CD4-positive, alpha-beta T cell treated with Interleukin-4 for 4 hours (primary cell): ENCODE data around the gene POFUT2.

Experiments used
- DNase-seq: peaks from one replicate; pipeline ENCODE4 v3.0.0-alpha.2; 2020

Gene POFUT2

DNA sequence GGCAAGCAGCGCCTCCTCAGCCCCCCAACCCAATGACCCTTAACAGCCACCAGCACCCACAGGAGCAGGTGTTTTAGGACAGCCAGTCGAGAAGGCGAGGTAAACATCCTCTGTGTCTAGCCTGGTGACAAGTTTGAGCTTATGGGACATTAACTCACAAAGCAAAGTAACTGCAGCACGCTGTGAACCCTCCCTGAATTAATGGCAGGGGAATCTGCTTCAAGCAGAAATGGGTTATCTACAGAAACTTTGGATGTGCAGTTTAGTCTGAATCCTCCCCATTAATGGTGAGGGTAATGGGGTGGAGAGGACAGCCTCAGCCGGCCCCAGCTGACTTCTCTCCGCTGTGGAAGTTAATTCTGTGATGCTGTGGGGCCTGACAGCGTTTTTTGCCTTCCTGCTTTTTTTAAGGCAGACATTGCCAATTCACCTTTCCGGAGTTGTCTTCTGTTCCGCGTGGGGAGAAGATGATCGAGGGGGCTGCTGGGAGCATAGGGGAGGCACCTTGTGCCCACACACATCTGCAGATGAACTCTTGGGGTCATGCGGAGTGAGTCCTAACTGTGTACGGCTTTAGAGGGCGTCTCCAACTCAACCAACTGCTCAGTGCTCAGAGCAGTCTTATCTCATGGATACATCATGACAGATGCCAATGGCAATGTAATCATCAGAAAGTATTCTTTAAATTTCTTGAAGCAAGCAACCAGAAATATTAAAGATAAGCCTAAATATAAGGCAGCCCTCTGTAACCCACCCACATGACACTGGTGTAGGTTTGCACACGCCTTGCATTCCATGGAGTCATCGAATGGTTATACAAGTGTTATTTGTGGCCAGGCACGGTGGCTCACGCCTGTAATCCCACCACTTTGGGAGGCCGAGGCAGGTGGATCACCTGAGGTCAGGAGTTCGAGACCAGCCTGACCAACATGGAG is 41.0 kb downstream of the POFUT2 start:
- no peak for DNase-seq

DNA sequence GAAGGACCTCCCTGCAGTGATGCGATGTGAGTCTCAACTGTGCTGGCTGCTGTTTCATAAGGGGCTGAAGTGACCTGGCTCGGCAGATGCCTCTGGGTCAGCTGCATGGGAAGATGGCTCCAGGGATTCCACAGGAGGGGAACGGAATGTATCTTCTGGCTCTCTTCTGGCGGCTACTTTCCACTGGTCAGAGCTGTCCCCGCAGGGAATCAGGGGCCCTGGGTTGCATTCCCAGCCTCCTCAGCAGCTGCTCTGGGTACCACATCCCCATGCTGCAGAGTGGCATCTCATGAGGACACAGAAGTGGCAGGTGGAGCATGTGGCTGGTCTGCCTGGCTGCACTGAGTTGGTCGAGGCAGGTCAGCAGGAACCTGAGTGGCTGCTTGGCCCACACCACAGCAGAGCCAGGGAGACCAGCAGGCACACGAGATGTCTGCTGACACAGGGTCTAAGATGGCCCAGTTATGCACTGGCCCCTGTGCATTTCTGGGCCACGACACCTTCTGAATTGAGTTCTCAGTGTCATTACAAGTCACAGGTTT is 42.8 kb downstream of the POFUT2 start:
- no peak for DNase-seq

DNA sequence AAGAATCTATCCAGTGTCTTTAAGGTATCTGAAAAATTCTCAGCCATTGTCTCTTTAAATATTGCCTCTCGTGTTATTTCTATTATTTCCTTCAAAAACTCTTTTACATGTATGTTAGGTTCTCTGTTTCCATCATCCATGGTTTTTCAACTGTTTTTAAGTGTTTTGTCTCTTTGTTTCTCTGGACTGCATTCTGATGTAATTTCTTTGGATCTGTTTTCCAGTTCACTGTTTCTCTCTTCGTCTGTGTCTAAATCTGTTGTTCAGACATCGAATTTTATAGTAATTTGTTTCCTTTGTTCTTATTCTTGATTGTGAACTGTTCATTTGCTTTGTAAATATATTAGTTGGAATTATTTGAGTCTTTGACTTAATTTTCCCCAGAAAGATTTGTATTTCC is 44.1 kb downstream of the POFUT2 start:
- no peak for DNase-seq

DNA sequence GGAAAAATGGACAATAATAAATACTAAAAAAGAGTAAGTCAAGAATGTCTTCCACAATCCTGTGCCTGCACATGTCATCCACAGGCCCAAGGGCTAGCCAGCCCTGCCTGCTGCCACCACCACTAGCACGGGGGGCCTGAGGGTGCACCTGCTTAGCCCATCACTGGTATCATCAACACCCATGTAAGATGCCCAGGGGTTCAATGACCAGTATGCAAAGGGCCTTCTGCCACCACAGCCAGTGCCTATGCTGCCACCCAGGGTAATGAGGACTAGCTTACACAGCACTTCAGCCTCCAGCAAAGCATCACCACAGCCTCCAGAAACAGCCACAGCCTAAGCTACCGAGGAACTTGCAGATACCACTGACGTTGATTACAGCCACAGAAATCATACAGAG is 46.3 kb downstream of the POFUT2 start:
- no peak for DNase-seq

DNA sequence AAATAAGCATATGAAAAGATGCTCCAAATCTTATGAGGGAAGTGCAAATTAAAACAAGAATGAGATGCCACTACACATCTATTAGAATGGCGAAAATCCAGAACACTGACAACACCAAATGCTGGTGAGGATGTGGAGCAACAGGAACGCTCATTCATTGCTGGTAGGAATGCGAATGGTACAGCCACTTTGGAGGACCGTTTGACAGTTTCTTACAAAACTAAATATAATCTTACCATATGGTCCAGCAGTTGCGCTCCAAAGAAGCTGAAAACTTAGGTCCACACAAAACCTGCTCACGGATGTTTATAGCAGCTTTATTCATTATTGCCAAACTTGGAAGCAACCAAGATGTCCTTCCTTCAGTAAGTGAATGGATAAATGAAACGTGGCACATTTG is 50.3 kb downstream of the POFUT2 start:
- DNase-seq, result no peak

DNA sequence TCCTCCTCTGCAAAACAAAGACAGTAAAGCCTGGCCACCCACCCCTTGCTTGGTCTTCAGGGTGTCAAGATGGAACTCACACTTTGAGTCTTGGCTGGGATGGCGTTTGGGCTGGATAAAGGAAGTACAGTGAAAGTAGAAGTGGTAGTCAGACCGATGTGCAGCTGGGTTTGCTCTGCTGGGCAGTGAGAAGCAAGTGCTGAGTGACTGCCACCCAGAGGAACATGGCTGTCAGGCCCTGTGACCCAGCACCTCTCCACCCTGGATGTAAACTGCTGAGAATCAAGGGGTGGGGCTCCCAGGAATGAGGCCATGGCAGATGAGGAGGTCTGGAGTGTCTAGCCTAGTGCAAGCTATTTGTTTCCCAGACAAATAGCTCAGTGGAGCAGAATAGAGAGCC is 51.2 kb downstream of the POFUT2 start:
- peak; percentile 13 for DNase-seq

DNA sequence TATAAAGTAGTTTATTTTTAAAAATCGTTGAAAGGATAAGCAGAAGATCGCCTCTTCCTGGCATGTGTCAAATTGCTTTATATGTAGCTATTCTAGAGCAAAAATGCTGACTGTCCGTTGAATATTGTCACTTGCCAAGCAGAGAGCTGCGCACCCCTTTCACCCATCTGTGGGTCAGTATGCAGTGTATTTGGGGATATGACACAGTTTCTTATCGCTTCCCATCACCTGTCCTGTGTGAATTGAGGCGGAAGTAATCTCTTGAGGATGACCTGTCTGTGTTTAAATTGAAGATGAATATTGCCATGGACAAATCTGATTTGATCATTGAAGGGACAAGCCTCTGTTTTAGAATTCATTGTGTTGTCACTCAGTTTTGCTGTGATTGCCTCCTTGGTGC is 52.2 kb downstream of the POFUT2 start:
- no peak for DNase-seq

DNA sequence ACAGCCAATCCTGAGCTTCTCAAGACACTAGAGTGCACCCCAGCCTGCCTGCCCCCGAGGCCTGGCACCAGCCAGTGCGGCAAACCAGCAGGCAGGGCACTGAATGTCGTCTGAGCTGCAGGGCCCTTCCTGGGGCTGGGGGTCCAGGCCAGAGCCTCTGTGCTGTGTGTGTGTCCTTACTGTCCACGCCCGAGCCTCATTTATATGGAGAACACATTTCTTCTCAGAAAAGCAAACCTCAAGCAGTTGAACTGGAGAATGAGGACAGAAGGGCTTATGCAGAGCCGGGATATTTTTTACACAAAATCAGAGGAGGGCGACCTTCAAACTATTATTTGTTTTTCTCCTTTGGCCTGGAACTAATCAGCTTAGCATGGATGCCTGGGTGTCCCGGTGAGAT is 52.7 kb downstream of the POFUT2 start:
- no peak for DNase-seq

DNA sequence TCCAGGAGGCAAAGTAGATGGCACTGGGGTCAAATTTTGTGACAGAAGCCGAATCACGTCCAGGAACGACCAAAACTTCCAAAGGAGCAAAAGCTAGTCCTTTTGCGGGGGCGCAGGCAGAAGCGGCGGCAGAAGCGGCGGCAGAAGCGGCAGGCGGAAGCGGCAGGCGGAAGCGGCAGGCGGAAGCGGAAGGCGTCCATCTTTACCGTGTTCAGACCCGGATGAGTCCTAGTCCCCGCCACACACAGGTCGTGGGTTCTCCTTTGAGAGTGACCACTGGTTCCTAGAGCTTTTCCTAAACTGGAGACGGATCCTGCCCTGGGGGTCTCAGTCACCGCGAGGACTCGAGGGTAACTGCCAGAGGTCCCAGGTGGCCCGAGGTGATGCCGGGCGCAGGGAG is 53.6 kb downstream of the POFUT2 start:
- no peak for DNase-seq

DNA sequence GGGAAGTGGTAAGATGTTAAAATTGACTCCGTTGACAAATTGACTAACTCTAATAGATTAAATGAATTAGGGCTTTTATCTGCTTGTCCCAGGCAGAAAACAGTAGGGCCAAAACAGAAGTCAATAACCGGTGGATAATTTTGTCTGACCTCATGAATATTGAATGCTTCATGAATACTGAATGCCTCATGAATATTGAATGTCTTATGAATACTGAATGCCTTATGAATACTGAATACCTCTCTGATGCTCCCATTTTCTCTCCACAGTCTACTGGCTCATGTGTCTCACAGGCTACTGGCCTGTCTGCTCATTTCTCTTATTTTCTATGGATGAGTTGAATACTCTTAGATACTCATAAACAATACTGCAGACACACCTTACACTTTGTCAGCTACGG is 56.0 kb downstream of the POFUT2 start:
- no peak for DNase-seq

DNA sequence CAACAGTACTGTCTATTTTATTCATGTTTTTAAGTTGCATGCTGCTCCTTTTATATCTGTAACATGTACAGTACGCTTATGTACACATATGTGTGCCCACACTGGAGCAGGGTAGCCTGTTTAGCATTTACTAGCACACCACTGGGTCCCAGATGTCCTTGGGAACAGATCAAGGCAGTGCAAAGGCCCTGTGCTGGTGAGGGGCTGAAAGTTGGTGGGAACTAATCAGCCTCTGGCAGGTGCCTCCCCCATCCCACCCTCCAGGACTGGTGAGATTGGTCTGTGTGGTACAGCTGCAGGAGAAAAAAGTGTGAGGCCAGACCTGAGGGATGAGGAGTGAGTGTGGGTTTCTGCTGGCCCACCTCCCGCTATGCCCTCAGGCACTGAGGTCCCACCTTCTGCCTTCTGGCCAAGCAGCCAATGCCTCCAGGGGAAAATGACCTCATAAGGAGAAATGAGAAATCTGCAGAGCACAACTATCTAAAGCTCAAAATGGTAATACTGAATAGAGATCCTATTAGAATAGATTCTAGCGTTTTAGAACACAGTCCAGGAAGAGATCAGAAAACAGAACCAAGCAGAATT is 58.9 kb downstream of the POFUT2 start:
- no peak for DNase-seq

DNA sequence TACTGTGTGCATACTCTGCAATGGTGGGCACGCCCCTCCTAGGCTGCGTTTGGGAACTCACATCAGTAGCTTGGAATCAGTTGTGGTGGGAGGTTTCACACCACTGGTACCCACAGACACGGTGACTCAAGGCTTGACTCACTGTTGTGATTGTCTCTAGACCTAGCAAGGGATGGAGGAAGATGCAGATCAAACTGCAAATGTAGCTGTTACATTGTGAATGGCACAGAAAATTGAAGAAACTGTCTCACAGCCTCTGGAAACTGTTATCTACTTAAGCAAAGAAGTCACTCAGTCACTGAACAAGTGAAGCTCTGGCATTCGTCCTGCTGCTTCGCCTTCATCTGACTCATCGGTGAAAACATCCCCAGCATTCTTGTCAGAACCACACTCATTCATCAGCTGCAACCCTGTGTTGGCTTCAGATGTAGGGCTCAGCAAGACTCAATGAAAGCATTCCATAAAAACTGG is 59.5 kb downstream of the POFUT2 start:
- peak; percentile 94 for DNase-seq

DNA sequence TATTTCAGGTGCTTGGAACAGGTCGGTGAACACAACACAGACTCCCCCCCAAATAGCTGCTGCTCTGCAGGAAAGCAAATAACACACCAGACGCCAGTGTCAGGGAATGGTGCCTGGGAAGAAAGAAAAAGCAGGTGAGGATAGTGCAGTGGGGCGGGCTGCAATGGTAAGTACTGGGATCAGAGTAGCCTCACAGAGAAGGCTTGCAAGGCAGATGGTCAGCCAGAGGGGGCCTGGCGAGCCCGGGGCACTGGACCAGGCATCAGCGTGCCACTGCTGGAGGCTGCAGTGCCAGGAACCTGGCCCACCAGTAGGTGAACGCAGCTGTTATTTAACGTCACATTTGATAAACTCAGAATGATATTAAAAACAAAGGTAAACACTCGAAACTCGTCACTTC is 60.0 kb downstream of the POFUT2 start:
- no peak for DNase-seq

DNA sequence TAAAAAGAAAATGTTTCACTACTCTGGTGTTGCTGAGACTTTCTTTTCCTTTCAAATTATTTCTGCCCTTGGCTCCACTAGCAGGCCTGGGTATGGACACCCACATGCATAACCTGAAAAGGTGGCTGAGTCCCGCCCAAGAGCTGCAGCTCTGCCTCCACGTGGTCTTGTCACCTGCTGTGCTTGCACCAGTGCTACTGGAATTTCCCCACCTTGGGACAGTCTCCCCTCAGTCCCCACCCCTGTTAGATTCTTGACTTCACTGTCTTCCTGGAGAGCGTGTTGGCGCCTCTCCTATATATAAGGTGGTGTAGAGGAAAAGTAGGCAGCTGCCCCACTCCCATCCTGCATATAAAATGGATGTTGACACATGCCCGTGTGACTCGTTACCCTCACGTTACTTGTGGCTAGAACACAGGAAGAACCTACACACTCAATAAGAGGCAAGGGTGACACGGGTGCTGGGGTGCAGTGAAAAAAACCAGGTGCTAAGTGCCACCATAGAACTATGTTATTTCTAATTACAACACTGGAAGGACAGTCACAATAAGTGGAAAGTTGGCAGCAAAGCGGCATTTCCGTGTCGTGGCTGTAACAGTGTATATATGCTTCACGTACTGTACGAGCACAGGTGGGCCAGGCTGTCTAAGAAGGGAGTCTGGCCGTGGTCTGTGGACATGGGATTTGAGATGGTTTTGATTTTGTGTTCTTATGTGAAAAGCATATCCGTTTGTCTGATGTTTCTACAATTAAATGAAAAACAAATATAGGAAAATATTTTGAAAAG is 61.0 kb downstream of the POFUT2 start:
- peak; percentile 63 for DNase-seq

DNA sequence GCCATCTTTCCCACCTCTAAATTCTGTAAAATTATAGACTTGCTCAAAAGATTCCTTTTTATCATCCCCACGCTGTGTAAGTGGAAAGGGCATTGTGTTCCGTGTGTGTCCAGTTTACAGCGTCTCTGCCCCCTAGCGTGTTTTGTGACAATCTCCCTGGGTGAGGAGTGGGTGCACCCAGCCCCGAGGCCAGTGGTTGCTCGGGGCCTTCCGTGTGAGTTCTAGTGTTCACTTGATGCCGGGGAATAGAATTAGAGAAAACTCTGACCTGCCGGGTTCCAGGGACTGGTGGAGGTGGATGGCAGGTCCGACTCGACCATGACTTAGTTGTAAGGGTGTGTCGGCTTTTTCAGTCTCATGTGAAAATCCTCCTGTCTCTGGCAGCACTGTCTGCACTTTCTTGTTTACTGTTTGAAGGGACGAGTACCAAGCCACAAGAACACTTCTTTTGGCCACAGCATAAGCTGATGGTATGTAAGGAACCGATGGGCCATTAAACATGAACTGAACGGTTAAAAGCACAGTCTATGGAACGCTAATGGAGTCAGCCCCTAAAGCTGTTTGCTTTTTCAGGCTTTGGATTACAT is 61.9 kb downstream of the POFUT2 start:
- DNase-seq, result no peak

DNA sequence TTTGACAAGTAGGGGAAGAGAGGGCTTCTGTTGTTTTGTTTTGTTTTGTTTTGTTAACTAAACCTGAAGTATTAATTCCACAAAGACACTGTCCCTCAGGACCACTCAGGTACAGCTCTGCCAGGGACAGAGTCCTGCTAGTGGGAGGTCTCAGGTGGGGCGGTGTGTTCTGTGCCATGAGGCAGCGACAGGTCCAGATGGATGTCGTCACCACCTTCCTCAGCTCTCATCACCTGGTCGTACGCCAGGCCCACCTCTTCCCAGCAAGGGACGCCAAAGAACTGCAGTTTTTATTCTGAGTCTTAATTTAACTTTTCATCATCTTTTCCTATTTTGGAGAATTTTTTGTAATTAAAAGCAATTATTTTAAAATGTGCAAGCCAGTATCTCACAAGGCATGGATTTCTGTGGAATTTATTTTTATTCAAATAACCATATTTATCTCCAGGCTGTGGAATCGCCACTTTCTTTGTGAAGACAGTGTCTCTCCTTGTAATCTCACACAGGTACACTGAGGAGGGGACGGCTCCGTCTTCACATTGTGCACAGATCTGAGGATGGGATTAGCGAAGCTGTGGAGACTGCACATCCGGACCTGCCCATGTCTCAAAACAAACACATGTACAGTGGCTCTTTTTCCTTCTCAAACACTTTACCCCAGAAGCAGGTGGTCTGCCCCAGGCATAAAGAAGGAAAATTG is 62.5 kb downstream of the POFUT2 start:
- no peak for DNase-seq

DNA sequence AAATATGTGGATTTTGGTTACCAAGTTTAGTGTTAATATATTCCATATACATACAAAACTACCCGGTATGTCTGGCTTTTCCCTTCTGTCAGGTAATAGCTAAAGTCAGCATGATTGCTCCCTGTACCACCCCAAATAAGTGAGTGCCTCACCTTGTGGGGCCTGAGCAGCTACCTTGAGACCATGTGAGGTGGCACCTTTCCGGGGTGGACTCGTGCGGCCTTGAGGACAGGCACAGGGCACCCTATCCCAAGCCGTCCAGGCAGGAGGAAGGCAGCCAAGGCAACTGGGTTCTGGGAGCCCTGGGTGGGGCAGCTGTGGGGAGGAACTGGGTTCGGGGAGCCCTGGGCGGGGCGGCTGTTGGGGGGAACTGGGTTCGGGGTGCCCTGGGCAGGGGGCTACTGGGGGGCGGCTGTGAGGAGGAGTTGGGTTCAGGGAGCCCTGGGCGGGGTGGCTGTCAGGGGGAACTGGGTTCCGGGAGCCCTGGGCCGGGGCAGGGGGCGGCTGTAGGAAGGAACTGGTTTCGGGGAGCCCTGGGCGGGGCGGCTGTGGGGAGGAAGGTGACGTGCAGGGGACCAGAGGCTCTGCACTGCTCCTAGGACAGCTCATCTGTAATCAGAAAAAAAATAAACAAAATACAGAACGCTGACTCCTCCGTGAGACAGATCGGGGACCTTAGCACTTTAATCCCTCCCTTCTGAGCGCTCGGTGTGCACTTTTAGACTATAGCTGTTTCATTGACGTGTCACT is 63.3 kb downstream of the POFUT2 start:
- DNase-seq, result peak; percentile 83

DNA sequence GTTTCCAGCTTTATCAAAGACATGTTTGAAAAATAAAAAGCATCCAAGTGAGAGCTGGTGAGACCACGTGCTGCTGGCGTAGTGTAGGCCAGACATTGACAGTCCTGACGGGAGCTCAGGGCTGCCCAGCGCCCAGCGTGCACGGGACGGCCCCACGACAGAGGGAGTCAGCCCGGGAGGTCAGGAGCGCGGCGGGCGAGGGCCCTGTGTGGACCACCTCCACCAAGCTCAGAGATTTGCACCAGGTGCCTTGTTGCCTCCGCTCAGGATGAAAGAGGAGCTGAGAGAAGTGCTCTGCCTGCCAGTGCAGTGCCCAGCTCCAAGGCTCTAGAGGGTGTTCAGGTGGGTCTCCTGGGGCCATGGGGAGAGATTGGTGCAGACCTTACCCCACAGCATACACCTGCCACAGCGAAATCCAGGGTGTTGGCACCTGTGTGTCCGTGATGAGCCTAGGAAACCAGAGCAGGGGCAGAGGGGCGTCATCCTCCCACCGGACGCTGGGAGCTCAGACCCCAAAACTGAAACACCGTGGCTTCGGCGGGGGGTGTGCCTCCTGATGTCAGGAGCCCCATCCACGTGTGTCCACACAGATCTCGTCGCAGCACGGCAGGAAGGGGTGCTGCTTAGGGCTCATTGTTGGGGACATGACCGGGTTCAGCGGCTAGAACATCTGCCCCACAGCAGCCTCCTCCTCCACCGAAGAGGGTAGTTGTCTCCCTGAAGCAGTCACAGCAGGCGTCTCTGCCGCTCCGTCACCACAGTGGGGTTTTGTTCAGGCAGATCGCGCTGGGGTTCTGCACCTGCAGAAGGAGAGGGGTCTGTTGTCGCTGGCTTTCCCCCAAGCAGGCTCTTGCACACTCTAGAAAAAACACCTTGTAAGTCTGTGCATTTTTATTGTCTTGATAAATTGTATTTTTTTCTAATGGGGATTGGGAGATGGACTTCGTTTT is 64.2 kb downstream of the POFUT2 start:
- DNase-seq, result no peak

DNA sequence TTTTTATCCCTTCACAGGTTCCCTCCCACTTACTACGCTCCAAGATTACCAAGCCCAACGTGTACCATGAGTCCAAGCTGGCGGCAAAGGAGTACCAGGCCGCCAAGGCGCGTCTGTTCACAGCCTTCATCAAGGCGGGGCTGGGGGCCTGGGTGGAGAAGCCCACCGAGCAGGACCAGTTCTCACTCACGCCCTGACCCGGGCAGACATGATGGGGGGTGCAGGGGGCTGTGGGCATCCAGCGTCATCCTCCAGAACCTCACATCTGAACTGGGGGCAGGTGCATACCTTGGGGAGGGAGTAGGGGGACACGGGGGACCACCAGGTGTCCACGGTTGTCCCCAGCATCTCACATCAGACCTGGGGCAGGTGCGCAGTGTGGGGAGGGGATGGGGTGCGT is 65.7 kb downstream of the POFUT2 start:
- no peak for DNase-seq
